Measurements from ENCODE around the gene LCE2C. TPM values are rescaled to one million over a fixed set of nuclear protein-coding genes. Genes with fewer than 3 reads are reported as not detected.

LCE2C gene
- total RNA-seq, 4 donors from 2014 or later, result not detected

DNA sequence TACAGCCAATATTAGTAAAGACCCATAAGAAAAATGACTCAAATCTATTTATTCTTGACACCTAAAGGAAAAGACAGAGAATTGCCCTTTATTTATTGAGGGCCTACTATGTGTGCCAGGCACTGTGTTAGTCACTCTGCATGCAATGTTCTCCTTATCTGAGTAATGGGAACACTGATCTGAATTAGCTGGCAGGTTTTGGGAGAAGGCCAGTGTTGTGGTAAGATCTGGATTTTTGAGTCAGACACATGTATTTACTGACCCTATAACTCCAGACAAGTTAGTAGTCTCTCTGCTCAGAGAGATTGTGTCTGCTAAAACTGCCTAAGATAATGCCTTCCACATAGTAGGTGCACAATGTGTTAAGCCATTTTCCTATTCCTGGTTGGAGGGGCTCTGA lies 50.2 kb downstream of the LCE2C start:
- ATAC-seq (ENCODE audit: low FRiP score) (no peak), DNase-seq (ENCODE audit: low spot score) (no peak)
- TF ChIP-seq, protein P1, sequence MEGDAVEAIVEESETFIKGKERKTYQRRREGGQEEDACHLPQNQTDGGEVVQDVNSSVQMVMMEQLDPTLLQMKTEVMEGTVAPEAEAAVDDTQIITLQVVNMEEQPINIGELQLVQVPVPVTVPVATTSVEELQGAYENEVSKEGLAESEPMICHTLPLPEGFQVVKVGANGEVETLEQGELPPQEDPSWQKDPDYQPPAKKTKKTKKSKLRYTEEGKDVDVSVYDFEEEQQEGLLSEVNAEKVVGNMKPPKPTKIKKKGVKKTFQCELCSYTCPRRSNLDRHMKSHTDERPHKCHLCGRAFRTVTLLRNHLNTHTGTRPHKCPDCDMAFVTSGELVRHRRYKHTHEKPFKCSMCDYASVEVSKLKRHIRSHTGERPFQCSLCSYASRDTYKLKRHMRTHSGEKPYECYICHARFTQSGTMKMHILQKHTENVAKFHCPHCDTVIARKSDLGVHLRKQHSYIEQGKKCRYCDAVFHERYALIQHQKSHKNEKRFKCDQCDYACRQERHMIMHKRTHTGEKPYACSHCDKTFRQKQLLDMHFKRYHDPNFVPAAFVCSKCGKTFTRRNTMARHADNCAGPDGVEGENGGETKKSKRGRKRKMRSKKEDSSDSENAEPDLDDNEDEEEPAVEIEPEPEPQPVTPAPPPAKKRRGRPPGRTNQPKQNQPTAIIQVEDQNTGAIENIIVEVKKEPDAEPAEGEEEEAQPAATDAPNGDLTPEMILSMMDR (IDR thresholded peaks at IDR 0.05), result no peak

Other genes with a start within 250 kb of the LCE2C start
- not detected for gene LCE5A, start 164.5 kb upstream of the LCE2C start, total RNA-seq
- gene CRCT1, start 160.8 kb upstream of the LCE2C start, total RNA-seq, result not detected
- gene LCE3E, start 108.5 kb upstream of the LCE2C start, total RNA-seq, result not detected
- gene LCE3D, start 94.8 kb upstream of the LCE2C start, total RNA-seq, result not detected
- gene LCE3C, start 75.0 kb upstream of the LCE2C start, total RNA-seq, result not detected
- not detected for gene LCE3B, start 61.5 kb upstream of the LCE2C start, total RNA-seq
- gene LCE3A, start 52.2 kb upstream of the LCE2C start, total RNA-seq, result not detected
- not detected for gene LCE2D, start 11.9 kb upstream of the LCE2C start, total RNA-seq
- not detected for gene LCE2B, start 10.8 kb downstream of the LCE2C start, total RNA-seq
- gene LCE2A, start 23.1 kb downstream of the LCE2C start, total RNA-seq, result not detected
- gene LCE4A, start 32.9 kb downstream of the LCE2C start, total RNA-seq, result not detected
- not detected for gene KPRP, start 82.7 kb downstream of the LCE2C start, total RNA-seq
- gene LCE1F, start 99.9 kb downstream of the LCE2C start, total RNA-seq, result not detected
- gene LCE1E, start 111.0 kb downstream of the LCE2C start, total RNA-seq, result not detected
- gene LCE1D, start 121.4 kb downstream of the LCE2C start, total RNA-seq, result not detected
- not detected for gene LCE1C, start 131.4 kb downstream of the LCE2C start, total RNA-seq
- gene LCE1B, start 136.7 kb downstream of the LCE2C start, total RNA-seq, result not detected
- not detected for gene LCE1A, start 152.2 kb downstream of the LCE2C start, total RNA-seq
- not detected for gene LCE6A, start 167.6 kb downstream of the LCE2C start, total RNA-seq
- not detected for gene LCE7A, start 184.7 kb downstream of the LCE2C start, total RNA-seq
- not detected for gene SMCP, start 203.0 kb downstream of the LCE2C start, total RNA-seq
- gene IVL, start 233.3 kb downstream of the LCE2C start, total RNA-seq, result not detected

Measured in omental fat pad (tissue), 4 donors.